ENCODE results near the gene LRRC4C. TPM values are rescaled to one million over a fixed set of nuclear protein-coding genes. Genes with fewer than 3 reads are reported as not detected.

LRRC4C gene
- total RNA-seq, 1 donor from 2014 or later, result 1.2 TPM

GRCh38 chr11:41005986-41006385, 453.5 kb downstream of the LRRC4C start:
- TF ChIP-seq CTCF (IDR thresholded peaks at IDR 0.05; ENCODE audit: unreplicated experiment), result no peak
- Mint-ChIP-seq H3K4me1 (ENCODE audit: unreplicated experiment) (peaks cover 2% of the 10 kb centered on the region), H3K4me3 (ENCODE audit: unreplicated experiment) (no peak overlapping the region), H3K36me3 (ENCODE audit: low read depth, unreplicated experiment) (no peaks in the 10 kb centered on the region), H3K27ac (ENCODE audit: unreplicated experiment) (no peak overlapping the region), H3K27me3 (ENCODE audit: unreplicated experiment) (no peaks in the 10 kb centered on the region), H3K9me3 (ENCODE audit: unreplicated experiment) (no peaks in the 10 kb centered on the region)
- DNase-seq (ENCODE audit: low spot score), result no peak

GRCh38 chr11:41003339-41004282, 455.8 kb downstream of the LRRC4C start:
- TF ChIP-seq CTCF (IDR thresholded peaks at IDR 0.05; ENCODE audit: unreplicated experiment), result no peak
- H3K27ac Mint-ChIP-seq (ENCODE audit: unreplicated experiment), result no peak overlapping the region
- no peaks in the 10 kb centered on the region for H3K36me3 Mint-ChIP-seq (ENCODE audit: low read depth, unreplicated experiment)
- no peak for DNase-seq (ENCODE audit: low spot score)
- H3K4me3 Mint-ChIP-seq (ENCODE audit: unreplicated experiment), result no peak overlapping the region
- H3K27me3 Mint-ChIP-seq (ENCODE audit: unreplicated experiment), result no peaks in the 10 kb centered on the region
- H3K4me1 Mint-ChIP-seq (ENCODE audit: unreplicated experiment), result peaks cover 2% of the 10 kb centered on the region
- H3K9me3 Mint-ChIP-seq (ENCODE audit: unreplicated experiment), result no peaks in the 10 kb centered on the region

GRCh38 chr11:40998920-40999319, 460.5 kb downstream of the LRRC4C start:
- no peak overlapping the region for H3K4me3 Mint-ChIP-seq (ENCODE audit: unreplicated experiment)
- no peaks in the 10 kb centered on the region for H3K4me1 Mint-ChIP-seq (ENCODE audit: unreplicated experiment)
- no peak for DNase-seq (ENCODE audit: low spot score)
- H3K27me3 Mint-ChIP-seq (ENCODE audit: unreplicated experiment), result peaks cover 2% of the 10 kb centered on the region
- TF ChIP-seq CTCF (IDR thresholded peaks at IDR 0.05; ENCODE audit: unreplicated experiment), result no peak
- H3K9me3 Mint-ChIP-seq (ENCODE audit: unreplicated experiment), result no peaks in the 10 kb centered on the region
- H3K27ac Mint-ChIP-seq (ENCODE audit: unreplicated experiment), result no peak overlapping the region
- H3K36me3 Mint-ChIP-seq (ENCODE audit: low read depth, unreplicated experiment), result no peaks in the 10 kb centered on the region

- TF ChIP-seq CTCF (IDR thresholded peaks at IDR 0.05; ENCODE audit: unreplicated experiment), result no peak
- Mint-ChIP-seq H3K9me3 (ENCODE audit: unreplicated experiment) (peaks cover 3% of the 10 kb centered on the region), H3K27me3 (ENCODE audit: unreplicated experiment) (no peaks in the 10 kb centered on the region), H3K4me1 (ENCODE audit: unreplicated experiment) (no peaks in the 10 kb centered on the region), H3K36me3 (ENCODE audit: low read depth, unreplicated experiment) (no peaks in the 10 kb centered on the region), H3K27ac (ENCODE audit: unreplicated experiment) (no peak overlapping the region), H3K4me3 (ENCODE audit: unreplicated experiment) (no peak overlapping the region)
- no peak for DNase-seq (ENCODE audit: low spot score)
Measured at GRCh38 chr11:40987776-40988435, 471.5 kb downstream of the LRRC4C start.

- H3K27me3 Mint-ChIP-seq (ENCODE audit: unreplicated experiment), result no peaks in the 10 kb centered on the region
- no peak for TF ChIP-seq CTCF (IDR thresholded peaks at IDR 0.05; ENCODE audit: unreplicated experiment)
- no peak overlapping the region for H3K27ac Mint-ChIP-seq (ENCODE audit: unreplicated experiment)
- no peak for DNase-seq (ENCODE audit: low spot score)
- no peaks in the 10 kb centered on the region for H3K36me3 Mint-ChIP-seq (ENCODE audit: low read depth, unreplicated experiment)
- no peaks in the 10 kb centered on the region for H3K4me1 Mint-ChIP-seq (ENCODE audit: unreplicated experiment)
- H3K4me3 Mint-ChIP-seq (ENCODE audit: unreplicated experiment), result no peak overlapping the region
- H3K9me3 Mint-ChIP-seq (ENCODE audit: unreplicated experiment), result peaks cover 6% of the 10 kb centered on the region
Measured at GRCh38 chr11:40986320-40986719, 473.1 kb downstream of the LRRC4C start.
